Liver (tissue), 3 donors: Measurements from ENCODE around the gene PIGR.

Experiments used
- ATF3 ChIP-seq: IDR thresholded peaks from 2 replicates; pipeline ENCODE4 v1.6.1; 2016; ENCODE audit warnings: antibody characterized with exemption
- CTCF ChIP-seq: fragments of 150-350 bp; IDR thresholded peaks from 2 replicates; pipeline ENCODE4 v1.5.1; 2017; ENCODE audit warnings: improper control_type of control experiment, low read depth, low read length; ENCODE audit not compliant: missing input control
- HNF4A ChIP-seq, 2 donors: conservative IDR thresholded peaks; 2 replicates each; pipeline ENCODE4 v1.6.1; 2016; ENCODE audit warnings: antibody characterized with exemption in 2 of 2, mild to moderate bottlenecking in 2 of 2
- JUND ChIP-seq, 2 donors: IDR thresholded peaks; 2 replicates each; pipeline ENCODE4 v1.6.1; 2016; ENCODE audit warnings: antibody characterized with exemption in 2 of 2
- MAX ChIP-seq: IDR thresholded peaks from 2 replicates; pipeline ENCODE4 v1.6.1; 2016; ENCODE audit warnings: antibody characterized with exemption
- RAD21 ChIP-seq, 2 donors: IDR thresholded peaks; 2 replicates each; pipeline ENCODE4 v1.6.1; 2016; ENCODE audit warnings: antibody characterized with exemption in 2 of 2, mild to moderate bottlenecking in 2 of 2
- donor health status: healthy.
- donor health status: healthy.

GRCh38 chr1:206970446-206970845 is 24.2 kb upstream of the PIGR start, which contains the start of gene FCAMR:
- TF ChIP-seq CTCF (no peak), RAD21 (IDR thresholded peaks at IDR 0.05) (peak in 1 of 2 donors; percentile 44), HNF4A (conservative IDR thresholded peaks at IDR 0.05) (peak; percentile 86 to 87), ATF3 (peak; percentile 90), JUND (IDR thresholded peaks at IDR 0.05) (peak; percentile 49 to 62), MAX (peak; percentile 48)
